ENCODE data around the gene TAF1A.

- TF ChIP-seq POLR2AphosphoS5 (IDR thresholded peaks at IDR 0.05; ENCODE audit: low read depth, low read length) (no peak), REST (IDR thresholded peaks at IDR 0.05; ENCODE audit: insufficient read depth in 1 of 2, low read depth in 2 of 2, low read length in 2 of 2) (no peak), TAF1 (IDR thresholded peaks at IDR 0.05; ENCODE audit: borderline replicate concordance, insufficient read depth, low read length) (no peak)
Measured at GRCh38 chr1:222570837-222571236, 18.9 kb downstream of the TAF1A start.

Measured in PFSK-1 (cell line).